ENCODE data around the gene CRTC2.

CRTC2 gene

DNA sequence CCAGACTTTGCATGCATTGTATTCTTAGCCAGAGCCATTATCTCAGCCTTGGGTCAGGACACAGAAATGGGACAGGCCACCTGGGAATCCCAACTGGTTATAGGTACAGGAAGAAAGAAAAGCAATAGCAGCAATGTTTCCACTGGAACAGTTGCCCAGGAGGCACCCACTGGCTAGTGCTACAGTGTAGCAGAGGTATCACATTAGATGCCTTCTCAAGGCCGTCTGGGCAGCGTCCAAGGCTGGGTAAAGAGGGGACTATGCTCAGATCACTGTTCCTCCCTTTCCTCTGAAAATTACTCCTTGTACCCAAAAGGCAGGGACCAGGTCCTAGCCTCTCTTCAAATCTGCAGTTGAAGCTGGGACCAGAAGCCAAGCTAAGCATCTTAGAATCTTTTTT is 11.9 kb upstream of the CRTC2 start:
- DNase-seq: no peak

DNA sequence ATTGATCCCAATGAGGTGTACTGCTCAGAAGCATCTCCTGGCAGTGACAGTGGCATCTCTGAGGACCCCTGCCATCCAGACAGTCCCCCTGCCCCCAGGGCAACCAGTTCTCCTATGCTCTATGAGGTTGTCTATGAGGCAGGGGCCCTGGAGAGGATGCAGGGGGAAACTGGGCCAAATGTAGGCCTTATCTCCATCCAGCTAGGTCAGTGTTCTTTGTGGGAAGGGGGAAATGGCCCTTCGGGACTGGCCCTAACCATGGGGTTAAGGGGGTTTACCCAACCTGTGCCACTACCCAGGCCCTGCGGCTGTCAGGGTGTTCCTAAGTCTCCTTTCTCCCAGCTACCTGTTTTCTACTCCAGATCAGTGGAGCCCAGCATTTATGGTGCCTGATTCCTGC is 10.6 kb upstream of the CRTC2 start:
- DNase-seq: no peak

DNA sequence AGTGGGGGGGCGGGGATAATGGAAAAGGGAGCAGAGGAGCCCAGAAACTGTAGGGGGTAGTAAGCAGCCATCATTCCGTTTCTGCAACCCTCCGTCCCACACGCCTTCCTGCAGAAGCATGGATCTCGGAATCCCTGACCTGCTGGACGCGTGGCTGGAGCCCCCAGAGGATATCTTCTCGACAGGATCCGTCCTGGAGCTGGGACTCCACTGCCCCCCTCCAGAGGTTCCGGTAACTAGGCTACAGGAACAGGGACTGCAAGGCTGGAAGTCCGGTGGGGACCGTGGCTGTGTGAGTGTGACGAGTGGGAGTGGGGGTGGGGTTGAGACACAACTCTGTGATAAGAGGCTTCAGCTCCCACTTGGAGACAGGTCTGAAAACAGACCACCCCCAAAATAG is 10.0 kb upstream of the CRTC2 start:
- DNase-seq: no peak

DNA sequence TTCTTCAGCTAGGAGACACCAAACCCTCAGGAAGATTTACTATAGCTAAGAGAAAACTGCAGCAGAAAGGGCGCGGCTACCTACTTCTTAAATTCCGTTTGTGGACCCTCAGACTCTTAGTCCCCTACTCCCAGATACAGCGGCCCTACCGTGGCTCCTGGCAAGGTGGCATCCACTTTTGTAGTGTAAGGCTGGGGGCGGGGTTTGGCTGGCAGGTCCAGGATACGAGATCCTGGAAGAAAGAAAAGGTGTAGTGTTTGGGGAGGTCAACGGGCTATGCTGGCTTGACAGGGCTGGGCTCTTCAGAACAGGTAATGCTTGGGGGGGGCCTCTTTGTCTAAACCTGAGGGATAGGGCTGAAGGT is 9.6 kb upstream of the CRTC2 start:
- peak; percentile 65 for DNase-seq

DNA sequence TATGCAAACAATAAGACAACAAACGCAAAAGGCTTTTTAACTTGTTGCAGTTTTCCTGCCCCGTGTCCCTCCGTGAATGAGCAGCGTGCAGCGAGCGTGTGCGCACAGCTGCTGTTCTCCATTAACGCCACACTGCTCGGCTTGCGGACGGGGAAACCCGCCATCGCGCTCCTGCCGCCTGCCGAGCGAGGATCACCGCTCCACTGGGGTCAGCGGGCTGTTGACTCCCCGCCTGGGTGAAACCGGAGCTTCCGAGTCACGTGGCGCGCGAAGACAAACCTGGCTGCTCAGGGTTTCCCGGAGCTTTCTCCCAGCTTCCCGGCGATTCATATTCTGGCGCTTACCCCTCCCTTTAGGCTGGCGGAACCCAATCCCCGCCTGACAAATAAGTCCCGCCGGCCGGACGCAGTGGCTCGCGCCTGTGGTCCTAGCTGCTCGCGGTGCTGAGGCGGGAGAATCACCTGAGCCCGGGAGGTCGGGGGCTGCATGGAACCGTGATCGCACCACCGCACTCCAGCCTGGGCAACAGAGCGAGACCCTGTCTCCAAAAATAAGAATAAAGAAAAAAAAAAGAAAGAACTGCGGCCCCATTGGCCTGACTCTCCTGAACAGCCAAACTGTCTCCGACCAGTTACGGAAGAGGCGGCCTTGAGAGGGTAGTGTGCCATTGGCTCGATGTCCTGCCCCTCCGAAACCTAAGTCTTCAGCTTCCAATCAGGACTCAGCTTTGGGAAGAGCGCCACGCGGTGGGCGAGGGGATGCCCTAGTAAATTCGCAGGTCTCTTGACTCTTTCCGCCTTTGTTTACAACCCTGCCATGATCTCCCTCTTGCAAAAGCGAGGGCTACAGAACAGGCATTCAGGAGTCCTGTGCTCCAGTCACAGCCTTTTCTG is 8.9 kb upstream of the CRTC2 start, which contains the start of gene CREB3L4:
CREB3L4 (plus strand) TSS at position 796 of the 893 bp plus-strand sequence. CDS start 624 bp downstream, outside the sequence.
- peak; percentile 99 for DNase-seq

DNA sequence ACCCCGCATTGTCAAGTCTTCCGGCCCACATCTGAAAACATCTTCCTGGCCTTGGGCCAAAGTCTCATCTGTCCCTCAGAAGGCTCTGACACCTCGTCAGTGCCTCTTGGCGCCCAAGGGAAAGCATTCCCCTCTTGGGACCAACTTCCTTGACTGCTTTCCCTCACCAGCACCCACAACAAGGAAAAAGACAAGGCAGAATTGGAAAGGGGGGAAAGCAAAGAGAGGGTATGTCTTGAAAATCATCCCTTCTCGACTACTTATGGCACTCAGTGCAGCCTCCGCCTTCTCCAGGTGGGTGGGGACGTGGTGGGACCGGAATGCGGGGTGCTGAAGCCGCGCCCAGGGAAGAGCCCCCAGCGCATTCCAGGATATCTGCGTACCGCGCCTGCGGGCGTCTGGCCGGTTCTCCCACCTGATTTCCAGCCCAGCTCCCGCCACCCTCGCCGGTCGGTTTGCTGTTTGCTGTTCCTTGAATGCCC is 5.5 kb upstream of the CRTC2 start:
- DNase-seq: no peak

DNA sequence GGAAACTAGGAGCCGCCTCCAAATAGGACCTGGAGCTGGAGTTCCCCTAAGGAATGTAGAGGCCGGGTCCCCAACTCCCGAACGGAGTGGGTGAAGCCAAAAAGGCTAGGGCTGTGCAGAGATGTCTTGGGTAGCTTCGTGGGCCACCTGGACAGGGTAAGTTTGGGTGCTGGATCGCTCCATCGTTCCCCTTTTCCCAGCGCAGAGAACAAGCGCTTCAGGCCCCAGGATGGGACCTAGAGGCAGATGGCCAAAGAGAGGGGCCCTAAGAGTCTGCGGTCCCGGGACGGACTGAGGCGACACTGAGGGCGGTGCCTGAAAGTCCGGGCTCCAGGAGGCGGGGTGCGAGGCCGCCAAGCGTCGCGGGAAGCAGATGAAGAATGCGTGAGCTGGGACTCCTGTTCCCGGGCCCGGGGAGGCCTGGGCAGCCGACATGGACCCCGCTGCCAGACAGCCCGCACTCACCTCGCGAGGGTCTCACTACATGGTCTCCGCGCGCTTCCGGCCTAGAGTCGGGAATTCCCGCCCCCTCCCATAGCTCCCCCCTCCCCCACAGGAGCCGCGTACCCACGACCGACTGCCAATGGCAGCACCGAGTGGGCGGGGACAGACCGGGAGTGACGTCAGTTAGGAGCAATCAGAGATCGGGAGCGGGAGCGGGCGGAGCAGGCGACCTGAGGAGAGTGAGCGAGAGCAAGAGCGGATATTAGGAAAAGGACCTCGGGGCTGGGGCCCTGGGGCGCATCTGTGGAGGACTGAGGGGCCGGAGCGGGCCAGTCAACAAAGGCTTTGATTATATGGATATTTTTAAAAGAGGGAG is 4.8 kb upstream of the CRTC2 start, which contains the start of gene SLC39A1:
SLC39A1 (minus strand) TSS at position 508 of the 820 bp plus-strand sequence. CDS start 822 bp downstream, outside the sequence.
- peak; percentile 99 for DNase-seq

DNA sequence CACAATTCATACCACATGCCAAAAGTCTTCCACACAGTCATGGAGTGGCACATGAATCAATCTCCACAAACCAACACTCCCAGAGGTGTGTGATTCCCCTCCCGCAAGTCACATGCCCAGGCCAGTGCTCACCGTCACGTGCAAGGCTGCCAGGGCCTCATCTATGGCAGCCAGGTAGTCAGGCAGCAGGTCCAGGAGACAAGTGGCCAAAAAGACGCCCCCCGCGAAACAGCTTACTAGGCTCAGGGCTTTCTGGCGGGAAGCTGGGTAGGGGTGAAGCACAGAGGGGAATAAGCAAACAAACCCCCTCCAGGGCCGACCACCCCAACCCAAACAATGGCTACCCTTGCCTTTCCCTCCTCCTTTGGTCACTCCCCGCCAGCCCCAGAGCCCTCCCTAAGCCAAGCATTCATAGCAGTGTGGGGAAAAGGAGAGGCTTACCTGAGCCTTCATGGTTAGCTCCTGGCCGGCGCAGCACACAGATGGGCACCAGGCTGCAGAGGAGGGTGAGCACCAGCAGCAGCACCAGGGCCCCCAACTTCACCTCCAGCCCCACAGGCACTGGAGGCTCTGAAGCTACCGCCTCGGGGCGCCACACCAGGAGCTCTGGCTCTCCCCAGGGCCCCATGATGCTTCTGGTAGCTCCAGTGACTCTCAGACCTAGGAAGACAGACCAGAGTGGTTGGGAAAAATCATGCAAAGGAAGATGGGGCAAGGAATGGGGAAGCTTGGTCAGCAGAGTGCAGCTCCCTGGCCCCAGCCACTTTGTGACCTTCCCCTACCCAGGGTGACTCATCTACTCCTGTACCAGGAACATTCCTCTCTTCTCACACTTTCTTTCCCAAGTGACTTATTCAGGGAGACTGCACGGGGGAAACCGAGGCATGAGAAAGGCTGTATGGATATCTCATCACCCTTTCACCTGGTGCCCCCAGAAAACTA is 3.9 kb upstream of the CRTC2 start:
- DNase-seq: no peak

DNA sequence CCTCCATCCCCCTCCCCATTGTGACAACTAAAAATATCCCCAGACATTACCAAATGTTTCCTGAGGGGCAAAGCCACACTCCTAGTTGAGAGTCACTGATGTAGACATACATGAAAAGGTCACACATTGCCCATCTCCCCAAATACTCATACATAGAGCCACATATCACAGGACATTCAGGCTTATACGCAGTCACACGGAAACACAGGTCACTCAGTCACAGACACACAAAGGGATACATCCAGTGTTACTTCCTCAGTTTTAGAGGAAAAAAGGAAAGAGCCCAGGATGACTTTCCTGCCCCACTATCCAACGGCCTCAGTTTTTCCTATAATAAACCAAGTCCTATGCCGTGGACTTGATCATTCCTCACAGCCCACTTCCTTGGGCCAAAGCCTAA is 3.0 kb upstream of the CRTC2 start:
- DNase-seq: no peak

DNA sequence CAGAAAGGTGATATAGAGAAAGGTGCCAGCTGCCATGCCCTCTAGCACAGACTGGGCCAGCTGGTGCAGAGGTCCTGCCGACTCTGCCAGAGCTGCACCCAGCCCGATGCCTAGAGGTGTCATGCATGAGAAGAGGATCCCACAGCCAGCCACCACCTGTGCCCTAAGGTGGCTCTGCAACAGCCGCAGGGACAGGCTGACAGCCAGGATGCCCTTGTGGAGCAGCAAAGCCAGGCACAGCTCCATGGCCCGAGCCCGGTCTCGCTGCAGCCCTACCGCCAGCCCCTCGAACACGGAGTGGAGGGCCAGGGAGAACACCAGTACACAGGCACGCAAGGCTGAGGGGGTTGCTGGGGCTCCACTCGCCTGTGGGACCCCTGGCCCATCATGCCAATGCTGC is 1.8 kb upstream of the CRTC2 start:
- DNase-seq: no peak

DNA sequence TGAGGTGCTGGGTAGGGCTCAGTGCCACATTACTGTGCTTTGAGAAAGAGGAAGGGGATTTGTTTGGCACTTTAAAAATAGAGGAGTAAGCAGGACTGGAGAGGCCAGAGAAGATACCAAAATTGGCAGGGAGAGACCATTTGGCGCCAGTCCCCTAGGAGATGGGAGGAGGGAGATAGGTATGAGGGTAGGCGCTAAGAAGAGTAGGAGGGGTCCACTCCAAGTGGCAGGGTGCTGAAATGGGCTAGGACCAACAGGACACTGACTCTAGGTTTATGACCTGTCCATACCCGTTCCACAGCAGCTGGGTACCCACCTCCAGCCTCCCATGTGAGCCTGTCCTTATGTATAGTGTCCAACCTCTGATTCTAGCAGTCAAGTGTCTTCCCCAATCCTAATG is 1.0 kb upstream of the CRTC2 start:
- no peak for DNase-seq

DNA sequence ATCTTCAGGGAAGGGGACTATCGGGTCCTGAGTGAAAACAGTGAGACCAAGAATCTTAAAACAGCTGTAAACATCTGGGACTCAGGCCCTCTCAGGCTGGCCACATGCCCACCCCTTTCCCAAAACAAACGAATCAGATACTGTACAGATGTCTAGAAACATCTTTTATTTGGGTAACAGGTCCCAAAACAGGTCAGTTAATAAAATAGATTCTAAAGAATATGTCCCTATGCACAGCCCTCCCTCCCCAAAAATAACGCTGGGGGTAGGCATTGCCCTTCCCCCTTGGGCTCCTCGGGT is 499 bp upstream of the CRTC2 start:
- no peak for DNase-seq

DNA sequence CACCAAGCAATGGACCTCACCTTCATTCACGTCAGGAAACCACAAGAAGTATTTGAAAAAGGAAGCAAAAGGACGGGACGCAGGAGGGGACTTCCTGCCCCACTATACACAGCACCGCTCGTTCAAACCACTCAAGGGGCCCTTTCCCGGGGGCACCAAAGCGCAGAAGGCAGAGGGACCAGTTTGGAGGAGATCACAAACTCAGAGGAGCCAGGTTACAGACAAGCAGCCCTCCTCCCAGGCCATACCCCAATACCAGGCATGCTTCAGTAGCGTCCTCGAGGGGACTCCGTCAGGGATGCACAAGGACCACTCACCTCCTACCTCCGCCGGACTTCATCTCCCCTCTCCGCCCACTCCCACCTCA is 685 bp downstream of the CRTC2 start:
- no peak for DNase-seq

DNA sequence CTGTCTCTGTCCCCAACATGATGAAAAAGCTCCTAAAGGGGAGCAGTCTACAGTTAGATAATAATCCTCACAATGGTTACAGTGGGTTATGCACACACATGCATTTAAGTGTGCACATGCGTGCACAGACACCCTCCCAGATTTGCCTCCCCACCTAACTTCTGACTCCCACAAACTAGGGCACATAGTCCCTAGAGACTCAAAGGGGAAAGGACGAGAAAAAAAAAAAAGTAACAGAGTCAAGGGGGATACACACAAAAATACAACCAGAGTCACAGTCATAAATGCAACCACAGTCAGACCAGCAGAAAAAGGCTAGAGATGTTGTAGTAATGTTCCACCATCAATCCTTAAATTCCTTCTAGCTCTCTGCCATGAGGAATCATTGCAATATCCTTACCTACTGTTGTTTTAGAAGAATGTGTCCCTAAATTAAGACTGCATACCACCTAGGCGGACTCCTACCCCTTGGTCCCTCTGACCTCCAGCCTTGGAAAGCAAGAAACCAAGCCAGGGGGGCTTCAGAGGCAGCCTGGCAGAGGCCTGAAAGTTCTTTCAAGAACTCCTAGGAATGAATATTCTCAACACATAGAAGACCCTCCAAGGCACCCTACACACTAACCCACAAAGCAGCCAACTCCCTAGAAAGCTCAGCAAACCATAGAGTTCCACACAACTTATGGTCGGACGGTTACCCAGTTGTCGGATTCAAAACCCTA is 1.3 kb downstream of the CRTC2 start:
- no peak for DNase-seq

DNA sequence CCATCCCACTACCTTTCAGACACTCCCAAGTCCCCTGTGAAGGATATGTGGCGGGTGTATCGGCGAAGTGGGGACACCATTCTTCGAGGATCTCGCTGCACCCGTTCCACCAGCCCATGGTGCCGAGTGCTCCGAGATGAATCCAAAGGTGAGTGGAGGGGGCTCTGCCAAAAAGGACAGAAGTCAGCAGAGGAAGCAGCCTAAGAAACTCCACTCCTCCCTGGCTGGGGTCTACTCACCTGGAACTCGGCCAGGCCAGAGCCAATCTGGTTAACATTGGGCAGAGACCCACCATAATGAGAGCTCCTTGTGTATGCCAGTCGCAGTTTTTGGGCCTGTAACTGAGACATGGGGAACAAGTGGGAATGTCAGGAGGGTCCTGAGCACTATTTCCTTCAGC is 3.6 kb downstream of the CRTC2 start:
- no peak for DNase-seq

DNA sequence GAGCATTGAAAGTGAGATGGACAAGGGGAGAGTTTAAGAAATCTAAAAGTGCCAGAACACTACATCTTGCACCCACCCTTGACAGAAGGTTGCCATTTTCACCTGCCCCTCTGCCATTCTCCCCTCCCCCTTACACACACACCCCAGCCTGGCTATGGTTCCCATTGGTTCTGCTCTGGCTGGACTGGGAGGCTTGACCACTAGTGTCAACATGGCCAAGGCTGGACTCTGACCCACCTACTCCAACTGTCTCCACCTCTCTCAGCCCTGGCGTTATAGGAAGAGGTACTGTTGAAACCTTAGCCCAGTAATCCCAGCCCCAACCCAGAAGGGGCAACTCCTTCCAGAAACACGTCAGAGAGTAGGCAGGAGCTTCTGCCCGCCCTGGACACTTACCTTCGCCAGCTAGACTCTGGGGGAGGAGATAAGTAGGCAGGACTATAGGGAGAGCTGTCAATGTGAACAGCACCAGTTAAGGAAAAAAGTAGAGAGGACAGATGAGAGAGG is 4.5 kb downstream of the CRTC2 start:
- DNase-seq: no peak

DNA sequence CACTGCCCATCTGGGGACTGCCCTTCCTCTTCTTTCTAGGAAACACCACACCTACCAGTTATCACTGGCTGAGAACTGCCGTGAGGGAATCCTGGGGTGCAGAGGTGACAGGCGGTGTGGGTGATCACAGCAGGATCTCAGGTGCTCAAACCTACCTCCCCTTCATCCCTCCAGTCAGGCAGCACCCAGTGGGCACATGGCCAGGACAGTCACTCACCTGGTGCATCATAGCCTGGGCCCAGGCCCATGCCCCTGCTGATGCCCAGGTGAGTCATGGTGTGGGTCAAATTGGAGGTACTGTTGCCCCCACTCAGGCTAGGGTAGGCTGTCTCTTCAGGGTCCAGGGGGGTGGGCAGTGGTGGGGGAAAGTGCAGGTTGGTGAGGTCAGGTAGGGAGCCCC is 6.6 kb downstream of the CRTC2 start:
- DNase-seq: no peak

DNA sequence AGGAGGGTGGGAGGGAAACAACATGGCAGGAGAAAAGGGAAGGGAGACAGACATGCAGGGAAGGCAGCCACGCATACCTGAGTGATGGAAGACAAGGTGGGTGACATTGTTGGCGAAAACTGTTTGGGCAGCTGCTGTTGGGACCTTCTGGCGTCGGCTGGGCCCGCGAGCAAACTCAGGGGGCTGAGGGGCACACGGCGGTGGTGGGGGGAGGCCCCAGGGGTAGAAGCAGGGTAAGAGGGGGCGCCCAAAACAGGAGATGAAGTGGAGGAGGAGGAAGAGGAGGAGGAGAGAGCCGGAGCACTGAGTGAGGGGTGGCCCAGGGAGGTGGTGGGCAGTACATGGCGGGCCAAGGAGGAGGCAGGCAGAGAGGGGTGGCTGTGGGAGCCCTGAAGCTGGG is 7.2 kb downstream of the CRTC2 start:
- DNase-seq: no peak

DNA sequence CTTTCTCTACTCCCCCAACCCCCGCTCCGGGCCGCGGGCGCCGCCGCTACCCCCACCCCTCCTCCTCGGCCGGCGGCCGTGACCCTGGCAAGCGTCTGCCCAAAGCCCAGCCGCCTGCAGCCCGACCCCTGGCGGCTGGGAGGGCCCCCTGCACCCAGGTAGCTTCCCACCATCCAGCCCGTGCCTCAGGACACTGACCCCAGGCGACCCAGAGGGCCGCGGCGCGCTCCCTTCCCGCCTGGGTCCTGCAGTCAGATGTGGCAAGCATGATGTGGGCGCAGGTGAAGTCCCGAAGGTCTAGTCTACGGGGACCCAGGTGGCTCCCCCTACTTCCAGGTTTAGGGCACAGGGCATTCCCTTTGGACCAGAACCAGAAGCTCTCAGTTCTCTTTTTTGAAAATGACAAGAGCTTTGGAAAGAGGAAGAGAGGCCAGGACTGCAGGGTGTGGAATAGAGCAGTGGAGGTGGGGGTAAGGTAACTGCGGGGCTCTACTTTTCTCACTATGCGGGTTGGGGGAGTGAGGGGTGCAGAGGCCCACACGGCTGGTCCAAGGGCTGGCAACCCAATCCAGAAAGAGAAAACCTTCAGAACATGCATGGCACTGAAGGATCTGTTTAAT is 11.7 kb downstream of the CRTC2 start, which contains the start of gene DENND4B:
DENND4B (minus strand) TSS at position 97 of the 620 bp plus-strand sequence. CDS start 2,344 bp downstream, outside the sequence.
- peak; percentile 65 for DNase-seq

DNA sequence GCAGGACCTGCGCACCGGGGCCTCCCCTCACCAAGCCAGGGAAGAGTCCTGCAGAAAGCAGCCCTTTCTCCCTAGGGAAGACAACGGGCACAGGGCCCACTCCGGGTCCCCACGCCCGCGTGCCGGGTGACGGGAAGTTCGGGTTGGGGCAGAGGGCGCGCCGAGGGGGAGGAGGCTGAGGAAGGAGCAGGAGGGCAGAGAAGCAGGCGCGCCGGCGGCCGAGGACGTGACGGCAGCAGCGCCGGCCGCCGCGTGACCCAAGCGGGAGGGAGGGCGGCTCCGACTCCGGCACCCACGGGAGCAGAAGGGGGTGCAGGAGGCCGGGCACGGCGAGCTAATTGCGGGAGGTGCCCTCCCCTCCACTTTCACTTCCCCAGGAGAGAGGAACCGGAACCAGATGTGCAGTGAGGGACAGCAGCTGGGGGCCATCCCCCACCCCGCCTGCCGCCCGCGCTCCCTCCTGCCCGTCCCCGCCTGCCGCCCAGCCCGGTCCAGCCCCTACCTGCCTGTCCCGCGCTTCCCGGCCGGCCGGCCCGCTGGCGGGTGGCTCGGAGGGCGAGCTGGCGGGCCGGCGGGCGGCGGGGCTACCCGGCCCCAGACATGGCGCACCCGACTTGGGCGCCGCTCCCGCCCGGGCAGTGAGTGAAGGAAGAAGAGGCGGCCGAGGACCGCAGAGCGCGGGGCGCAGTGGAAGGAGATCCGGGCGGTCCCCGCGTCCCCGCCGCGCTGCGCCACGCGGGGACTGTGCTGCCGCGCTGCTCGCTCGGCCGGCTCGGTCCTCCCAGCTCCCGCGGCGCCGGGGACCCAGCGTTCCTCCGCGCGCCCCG is 12.4 kb downstream of the CRTC2 start:
- DNase-seq: no peak

All from NCI-H1092 (cell line).